LNCaP clone FGC (cell line): Measurements from ENCODE around the gene VGLL2.

Experiments
- DNase-seq: peaks from one replicate; pipeline ENCODE4 v3.0.0-alpha.2; 2011; ENCODE audit warnings: low read depth
- H3K4me3 ChIP-seq: 2 replicates; pipeline ENCODE4 v1.5.1; 2011; ENCODE audit warnings: mild to moderate bottlenecking, low read depth, low read length, control low read depth
- CTCF ChIP-seq: IDR thresholded peaks from 2 replicates; pipeline ENCODE4 v1.5.1; 2012; ENCODE audit warnings: mild to moderate bottlenecking; ENCODE audit not compliant: control insufficient read depth, insufficient read depth; ENCODE audit errors: extremely low read depth

Gene VGLL2

GRCh38 chr6:117311310-117311709 lies 46.0 kb downstream of the VGLL2 start:
- H3K4me3 ChIP-seq: no peak overlapping the region
- TF ChIP-seq CTCF: no peak
- no peak for DNase-seq

GRCh38 chr6:117311726-117312125 lies 46.4 kb downstream of the VGLL2 start:
- no peak for TF ChIP-seq CTCF
- no peak for DNase-seq
- no peak overlapping the region for H3K4me3 ChIP-seq

GRCh38 chr6:117317261-117317660 lies 51.9 kb downstream of the VGLL2 start:
- DNase-seq: peak; percentile 15
- TF ChIP-seq CTCF: peak; percentile 71
- H3K4me3 ChIP-seq: no peak overlapping the region
